IPS-18a (cell line): Measurements from ENCODE around the gene ZNF175.

Experiments
- H3K27ac ChIP-seq: one replicate; pipeline ENCODE4 v1.5.1; 2013; ENCODE audit warnings: low read length
- H3K27me3 ChIP-seq: one replicate; pipeline ENCODE4 v1.6.1; 2013; ENCODE audit warnings: mild to moderate bottlenecking, low read length; ENCODE audit not compliant: control insufficient read depth, insufficient read depth
- H3K36me3 ChIP-seq: one replicate; pipeline ENCODE4 v1.6.1; 2013; ENCODE audit warnings: low read depth, low read length; ENCODE audit not compliant: control insufficient read depth
- H3K4me1 ChIP-seq: one replicate; pipeline ENCODE4 v1.6.1; 2013; ENCODE audit warnings: low read depth, low read length; ENCODE audit not compliant: control insufficient read depth
- H3K4me3 ChIP-seq: one replicate; pipeline ENCODE4 v1.5.1; 2013; ENCODE audit warnings: low read length
- H3K9ac ChIP-seq: one replicate; pipeline ENCODE4 v1.6.1; 2013; ENCODE audit warnings: mild to moderate bottlenecking, low read length, moderate library complexity
- H3K9me3 ChIP-seq: one replicate; pipeline ENCODE4 v1.6.1; 2013; ENCODE audit warnings: low read depth, low read length; ENCODE audit not compliant: control insufficient read depth

Gene ZNF175

GRCh38 chr19:51572410-51572809, 1.3 kb downstream of the ZNF175 start:
- H3K27me3 ChIP-seq = peaks cover 11% of the 10 kb centered on the region
- no peak overlapping the region for H3K27ac ChIP-seq
- H3K4me3 ChIP-seq = peak overlapping the region; percentile 88
- H3K9ac ChIP-seq = no peak overlapping the region
- H3K4me1 ChIP-seq = peaks cover 5% of the 10 kb centered on the region
- peaks cover 9% of the 10 kb centered on the region for H3K36me3 ChIP-seq
- H3K9me3 ChIP-seq = no peaks in the 10 kb centered on the region

GRCh38 chr19:51572908-51573307, 1.8 kb downstream of the ZNF175 start:
- no peak overlapping the region for H3K9ac ChIP-seq
- peaks cover 6% of the 10 kb centered on the region for H3K27me3 ChIP-seq
- H3K27ac ChIP-seq = no peak overlapping the region

GRCh38 chr19:51573331-51573730, 2.2 kb downstream of the ZNF175 start:
- Histone ChIP-seq H3K9ac (no peak overlapping the region), H3K4me3 (no peak overlapping the region), H3K27me3 (peaks cover 3% of the 10 kb centered on the region), H3K9me3 (no peaks in the 10 kb centered on the region), H3K27ac (no peak overlapping the region), H3K36me3 (peaks cover 9% of the 10 kb centered on the region), H3K4me1 (peaks cover 5% of the 10 kb centered on the region)

More at GRCh38 chr19:51572908-51573307, 1.8 kb downstream of the ZNF175 start:
- Histone ChIP-seq H3K36me3 (peaks cover 9% of the 10 kb centered on the region), H3K4me1 (peaks cover 5% of the 10 kb centered on the region), H3K4me3 (no peak overlapping the region), H3K9me3 (no peaks in the 10 kb centered on the region)

GRCh38 chr19:51576850-51577249, 5.8 kb downstream of the ZNF175 start:
- Histone ChIP-seq H3K4me3 (no peak overlapping the region), H3K4me1 (peaks cover 3% of the 10 kb centered on the region), H3K9me3 (no peaks in the 10 kb centered on the region), H3K36me3 (peaks cover 18% of the 10 kb centered on the region), H3K27me3 (no peaks in the 10 kb centered on the region), H3K27ac (no peak overlapping the region), H3K9ac (no peak overlapping the region)

- Histone ChIP-seq H3K9me3 (peaks cover 21% of the 10 kb centered on the region), H3K36me3 (peaks cover 46% of the 10 kb centered on the region), H3K4me1 (no peaks in the 10 kb centered on the region), H3K27me3 (no peaks in the 10 kb centered on the region), H3K4me3 (no peak overlapping the region), H3K27ac (no peak overlapping the region), H3K9ac (no peak overlapping the region)
These were observed 15.1 kb downstream of the ZNF175 start for GRCh38 chr19:51586103-51586728.

- peaks cover 40% of the 10 kb centered on the region for H3K36me3 ChIP-seq
- H3K4me1 ChIP-seq = no peaks in the 10 kb centered on the region
- H3K27ac ChIP-seq = no peak overlapping the region
These were observed 15.7 kb downstream of the ZNF175 start for GRCh38 chr19:51586799-51587198.

GRCh38 chr19:51587264-51588191, 16.4 kb downstream of the ZNF175 start:
- no peaks in the 10 kb centered on the region for H3K27me3 ChIP-seq
- no peak overlapping the region for H3K4me3 ChIP-seq
- H3K9ac ChIP-seq = no peak overlapping the region
- peaks cover 21% of the 10 kb centered on the region for H3K9me3 ChIP-seq
- H3K36me3 ChIP-seq = peaks cover 36% of the 10 kb centered on the region
- no peaks in the 10 kb centered on the region for H3K4me1 ChIP-seq
- no peak overlapping the region for H3K27ac ChIP-seq

More at GRCh38 chr19:51586799-51587198, 15.7 kb downstream of the ZNF175 start:
- H3K4me3 ChIP-seq = no peak overlapping the region
- H3K27me3 ChIP-seq = no peaks in the 10 kb centered on the region
- no peak overlapping the region for H3K9ac ChIP-seq
- H3K9me3 ChIP-seq = peaks cover 21% of the 10 kb centered on the region

- H3K27ac ChIP-seq = no peak overlapping the region
- no peak overlapping the region for H3K4me3 ChIP-seq
- no peaks in the 10 kb centered on the region for H3K27me3 ChIP-seq
- H3K36me3 ChIP-seq = peaks cover 25% of the 10 kb centered on the region
- peaks cover 21% of the 10 kb centered on the region for H3K9me3 ChIP-seq
- no peak overlapping the region for H3K9ac ChIP-seq
- H3K4me1 ChIP-seq = no peaks in the 10 kb centered on the region
These were observed 18.4 kb downstream of the ZNF175 start for GRCh38 chr19:51589511-51589910.

GRCh38 chr19:51590441-51590840, 19.4 kb downstream of the ZNF175 start:
- Histone ChIP-seq H3K4me3 (no peak overlapping the region), H3K4me1 (no peaks in the 10 kb centered on the region), H3K27ac (no peak overlapping the region), H3K9ac (no peak overlapping the region), H3K36me3 (peaks cover 19% of the 10 kb centered on the region), H3K9me3 (peaks cover 21% of the 10 kb centered on the region), H3K27me3 (no peaks in the 10 kb centered on the region)

- H3K9me3 ChIP-seq = peaks cover 5% of the 10 kb centered on the region
- H3K9ac ChIP-seq = no peak overlapping the region
- H3K27me3 ChIP-seq = no peaks in the 10 kb centered on the region
- peaks cover 3% of the 10 kb centered on the region for H3K36me3 ChIP-seq
- H3K4me1 ChIP-seq = no peaks in the 10 kb centered on the region
- H3K27ac ChIP-seq = no peak overlapping the region
- no peak overlapping the region for H3K4me3 ChIP-seq
These were observed 21.4 kb downstream of the ZNF175 start for GRCh38 chr19:51592521-51592920.

GRCh38 chr19:51593138-51593890, 22.2 kb downstream of the ZNF175 start:
- Histone ChIP-seq H3K9ac (no peak overlapping the region), H3K36me3 (no peaks in the 10 kb centered on the region), H3K4me3 (peak overlapping the region; percentile 85), H3K9me3 (no peaks in the 10 kb centered on the region), H3K27me3 (no peaks in the 10 kb centered on the region), H3K4me1 (no peaks in the 10 kb centered on the region), H3K27ac (no peak overlapping the region)
